Lung (tissue), 12 donors: ENCODE results near the gene ERCC2. TPM values are rescaled to one million over a fixed set of nuclear protein-coding genes. Genes with fewer than 3 reads are reported as not detected.
A peak's percentile ranks its signal among the peaks of the same experiment; 100 is the strongest.

Experiments used
- ATAC-seq: fragments of 200-7000 bp; cut with Tn5 transposase; one replicate; pipeline ENCODE4 v1.9.1; 2020; ENCODE audit warnings: moderate number of reproducible peaks; ENCODE audit not compliant: insufficient read depth, low FRiP score
- DNase-seq, 3 donors: peaks; one replicate each; pipeline ENCODE4 v3.0.0-alpha.2; 2013 to 2017
- H3K27ac ChIP-seq, 2 donors: one replicate each; pipeline ENCODE4 v1.5.1; 2013; ENCODE audit warnings: mild to moderate bottlenecking in 2 of 2, moderate library complexity in 2 of 2, control low read depth in 1 of 2, inconsistent platforms in 1 of 2, low read depth in 1 of 2, low read length in 1 of 2
- H3K27me3 ChIP-seq, 3 donors: one replicate each; pipeline ENCODE4 v1.5.1; 2013; ENCODE audit warnings: low read length in 2 of 3; ENCODE audit not compliant: control insufficient read depth in 3 of 3, insufficient read depth in 3 of 3
- H3K36me3 ChIP-seq, 4 donors: one replicate each; pipeline ENCODE4 v1.5.1; 2013; ENCODE audit warnings: low read length in 4 of 4, mild to moderate bottlenecking in 1 of 4, moderate library complexity in 1 of 4; ENCODE audit not compliant: control insufficient read depth in 4 of 4, insufficient read depth in 4 of 4
- H3K4me1 ChIP-seq, 5 donors: one replicate each; pipeline ENCODE4 v1.5.1; 2013; ENCODE audit warnings: low read length in 5 of 5, mild to moderate bottlenecking in 2 of 5, moderate library complexity in 1 of 5; ENCODE audit not compliant: control insufficient read depth in 5 of 5, insufficient read depth in 5 of 5
- H3K4me3 ChIP-seq: one replicate; pipeline ENCODE4 v1.5.1; 2013; ENCODE audit warnings: mild to moderate bottlenecking, control low read depth, moderate library complexity
- H3K9ac ChIP-seq, 2 donors: one replicate each; pipeline ENCODE4 v1.5.1; 2013; ENCODE audit warnings: low read length in 2 of 2, control low read depth in 1 of 2; ENCODE audit not compliant: insufficient read depth in 1 of 2
- H3K9me3 ChIP-seq, 4 donors: one replicate each; pipeline ENCODE4 v1.5.1; 2013; ENCODE audit warnings: low read length in 3 of 4, mild to moderate bottlenecking in 1 of 4, moderate library complexity in 1 of 4; ENCODE audit not compliant: control insufficient read depth in 4 of 4, insufficient read depth in 3 of 4
- WGBS, 2 donors: extraction: QIAGEN DNeasy Blood & Tissue Kit; methylation state at CpG; one replicate each; pipeline ENCODE4 v1.1.7; 2013; 5-methylcytosine and 5-hydroxymethylcytosine counted together
- polyA plus RNA-seq, 2 donors: library from polyadenylated mRNA; stranded (reverse); fragments of 200-250 nt; gene quantifications; one replicate each; pipeline ENCODE4 v1.2.1, GENCODE V29; 2013
- total RNA-seq, 2 donors: library from RNA; depleted of rRNA in 1 of 2; stranded (reverse); fragments of >200 nt in 1 of 2; gene quantifications; one replicate each; pipeline ENCODE4 v1.2.1, GENCODE V29; 2014 to 2021
- TF ChIP-seq, protein P1 (sequence below): IDR thresholded peaks from 2 replicates; pipeline ENCODE4 v1.5.1; 2012; ENCODE audit warnings: mild to moderate bottlenecking; ENCODE audit errors: control extremely low read depth, extremely low read depth
- donor health status: control.
- donor health status: control.
- donor health status: Bipolar disorder and iron deficiency.
- donor health status: healthy.
- donor health status: DM: yes; HTN: yes; CAD: no.

The ERCC2 gene
- total and polyA plus RNA-seq, 4 donors, result 11.9 to 19.9 (median 16.3) TPM

DNA sequence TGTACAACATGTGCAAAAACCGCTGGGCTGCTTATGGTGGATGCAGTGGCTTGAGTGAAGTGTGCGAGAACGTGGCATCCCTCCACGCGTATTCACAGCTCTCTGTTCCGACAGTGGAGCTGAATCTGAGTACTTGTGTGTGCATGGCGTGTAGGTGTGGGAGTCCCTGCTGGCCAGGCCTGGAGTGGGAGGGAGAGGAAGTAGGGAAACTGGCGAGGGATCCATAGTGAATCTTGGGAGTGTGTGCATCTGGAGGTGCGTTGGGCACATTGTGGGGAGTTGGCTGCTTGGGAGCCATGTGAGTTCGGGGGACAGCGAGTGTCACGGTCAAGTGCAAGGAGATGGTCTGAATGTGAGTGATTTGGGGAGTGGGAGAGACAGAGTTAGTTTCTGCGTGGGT is 27.5 kb downstream of the ERCC2 start:
- WGBS, 2 donors, result 76 to 77% methylated on average over 13 of the region's 13 CpGs
- Histone ChIP-seq H3K27ac (no peak overlapping the region), H3K36me3 (no peaks in the 10 kb centered on the region), H3K9me3 (no peaks in the 10 kb centered on the region), H3K9ac (no peak overlapping the region), H3K4me3 (no peak overlapping the region), H3K4me1 (peaks cover 0 to 6% (median 3%) of the 10 kb centered on the region in 5 donors), H3K27me3 (peaks cover 6 to 26% (median 17%) of the 10 kb centered on the region in 3 donors)
- TF ChIP-seq, protein P1, sequence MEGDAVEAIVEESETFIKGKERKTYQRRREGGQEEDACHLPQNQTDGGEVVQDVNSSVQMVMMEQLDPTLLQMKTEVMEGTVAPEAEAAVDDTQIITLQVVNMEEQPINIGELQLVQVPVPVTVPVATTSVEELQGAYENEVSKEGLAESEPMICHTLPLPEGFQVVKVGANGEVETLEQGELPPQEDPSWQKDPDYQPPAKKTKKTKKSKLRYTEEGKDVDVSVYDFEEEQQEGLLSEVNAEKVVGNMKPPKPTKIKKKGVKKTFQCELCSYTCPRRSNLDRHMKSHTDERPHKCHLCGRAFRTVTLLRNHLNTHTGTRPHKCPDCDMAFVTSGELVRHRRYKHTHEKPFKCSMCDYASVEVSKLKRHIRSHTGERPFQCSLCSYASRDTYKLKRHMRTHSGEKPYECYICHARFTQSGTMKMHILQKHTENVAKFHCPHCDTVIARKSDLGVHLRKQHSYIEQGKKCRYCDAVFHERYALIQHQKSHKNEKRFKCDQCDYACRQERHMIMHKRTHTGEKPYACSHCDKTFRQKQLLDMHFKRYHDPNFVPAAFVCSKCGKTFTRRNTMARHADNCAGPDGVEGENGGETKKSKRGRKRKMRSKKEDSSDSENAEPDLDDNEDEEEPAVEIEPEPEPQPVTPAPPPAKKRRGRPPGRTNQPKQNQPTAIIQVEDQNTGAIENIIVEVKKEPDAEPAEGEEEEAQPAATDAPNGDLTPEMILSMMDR, result no peak
- DNase-seq (no peak), ATAC-seq (no peak)

DNA sequence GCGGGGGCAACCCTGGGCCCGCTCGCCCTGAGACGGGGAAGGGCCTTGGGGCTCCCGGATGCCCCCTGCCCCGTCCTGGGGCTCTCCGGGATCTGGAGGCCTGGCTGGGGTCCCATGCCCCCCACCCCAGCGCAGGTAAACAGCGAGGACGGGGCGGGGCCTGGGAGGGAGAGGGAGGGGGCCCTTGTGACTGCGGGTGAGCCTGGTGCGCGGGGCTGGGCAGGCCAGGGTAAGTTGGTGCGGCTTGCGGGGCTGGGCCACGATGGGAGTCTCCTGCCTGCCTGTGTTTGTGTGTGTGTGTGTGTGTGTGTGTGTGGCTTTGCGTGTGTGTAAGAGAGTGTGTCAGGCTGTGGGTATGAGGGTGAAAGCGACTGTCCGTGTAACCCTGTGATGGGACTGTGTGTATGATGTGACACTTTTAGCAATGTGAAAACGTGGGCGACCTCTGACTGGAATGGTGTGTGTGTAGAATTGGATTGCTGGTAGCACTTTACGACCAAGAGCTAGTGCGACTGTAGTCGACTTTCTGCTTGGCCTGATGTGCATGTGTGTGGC is 29.4 kb downstream of the ERCC2 start:
- no peak overlapping the region for H3K4me3 ChIP-seq
- no peak overlapping the region for H3K27ac ChIP-seq
- no peaks in the 10 kb centered on the region for H3K9me3 ChIP-seq
- ATAC-seq, result no peak
- no peak for DNase-seq
- peaks cover 6 to 18% (median 17%) of the 10 kb centered on the region in 3 donors for H3K27me3 ChIP-seq
- H3K36me3 ChIP-seq, result no peaks in the 10 kb centered on the region
- peaks cover 0 to 6% (median 3%) of the 10 kb centered on the region in 5 donors for H3K4me1 ChIP-seq
- H3K9ac ChIP-seq, result no peak overlapping the region
- 13 to 15% methylated on average over 24 to 25 of the region's 25 CpGs for WGBS, 2 donors
- TF ChIP-seq, protein P1, result no peak

DNA sequence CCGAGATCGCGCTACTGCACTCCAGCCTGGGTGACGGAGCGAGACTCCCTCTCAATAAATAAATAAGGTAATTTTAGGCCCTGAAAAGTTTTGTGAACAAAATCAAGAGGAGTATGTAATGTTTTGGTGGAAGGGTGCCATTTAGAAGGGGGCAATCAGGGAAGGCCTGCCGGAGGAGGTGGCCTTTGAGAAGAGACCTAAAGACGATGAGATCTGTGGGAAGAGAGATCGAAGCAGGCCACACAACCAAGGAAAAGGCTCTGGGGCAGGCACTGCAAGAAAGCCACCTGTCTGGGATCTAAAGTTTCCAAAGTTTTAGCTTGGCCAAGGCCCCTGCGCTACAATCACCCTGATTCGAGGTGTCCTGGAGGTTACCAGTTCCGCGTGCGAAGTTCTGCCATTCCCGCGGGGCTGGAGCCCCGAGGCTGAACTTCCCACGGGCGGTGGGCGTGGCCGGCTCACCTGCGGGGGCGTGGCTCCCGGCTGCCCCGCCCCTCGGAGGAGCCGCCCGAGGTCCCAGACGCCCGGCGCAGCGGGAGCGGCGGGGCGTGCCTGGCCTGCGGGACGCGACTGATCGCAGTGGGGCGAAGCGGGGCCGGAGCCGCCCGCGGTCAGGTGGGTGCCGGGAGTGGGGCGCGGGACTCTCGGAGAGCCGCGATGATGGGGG is 30.0 kb downstream of the ERCC2 start, which contains the start of gene KLC3:
Gene KLC3, plus strand, starts transcription at position 519 of the 667 bp plus-strand sequence. CDS start 4,792 bp downstream, outside the sequence.
- no peak for ATAC-seq
- Histone ChIP-seq H3K27me3 (peaks cover 4 to 18% (median 17%) of the 10 kb centered on the region in 3 donors), H3K36me3 (no peaks in the 10 kb centered on the region), H3K27ac (no peak within 1 kb of the TSS), H3K9me3 (no peaks in the 10 kb centered on the region), H3K4me1 (peaks cover 0 to 6% (median 3%) of the 10 kb centered on the region in 5 donors), H3K9ac (no peak within 1 kb of the TSS), H3K4me3 (no peak within 1 kb of the TSS)
- DNase-seq, result peak in 1 of 3 donors; percentile 22
- WGBS, 2 donors, result 11 to 13% methylated on average over 47 to 50 of the region's 50 CpGs
- TF ChIP-seq, protein P1, result no peak
